Activated CD4-positive, alpha-beta memory T cell treated with anti-CD3 and anti-CD28 coated beads, Interleukin-2, amount 10 ng/mL, durations not matched to agents 7 days and 5 days (primary cell): ENCODE measurements around the gene RAB4A. TPM values are rescaled to one million over a fixed set of nuclear protein-coding genes. Genes with fewer than 3 reads are reported as not detected.

ENCODE experiments used
- CTCF ChIA-PET: fragments of 350-600 bp; sonication (Branson Sonifier 250); formaldehyde crosslinking; loops from one replicate; lab custom pipeline; 2021; ENCODE audit warnings: antibody characterized with exemption, inconsistent platforms; lab: Charles Lee
- POLR2A ChIA-PET: fragments of 350-600 bp; sonication (Branson Sonifier 250); formaldehyde crosslinking; loops from one replicate; lab custom pipeline; 2021; ENCODE audit warnings: antibody characterized with exemption; lab: Charles Lee
- DNase-seq: peaks from one replicate; pipeline ENCODE4 v3.0.0-alpha.2; 2020
- H3K27ac Mint-ChIP-seq: one replicate; pipeline ENCODE4 v1.8.0; 2021; ENCODE audit warnings: mild to moderate bottlenecking, mixed read lengths
- H3K27me3 Mint-ChIP-seq: one replicate; pipeline ENCODE4 v1.8.0; 2021; ENCODE audit warnings: mixed read lengths
- H3K36me3 Mint-ChIP-seq: one replicate; pipeline ENCODE4 v1.8.0; 2021; ENCODE audit warnings: low read depth, mixed read lengths
- H3K4me1 Mint-ChIP-seq: one replicate; pipeline ENCODE4 v1.8.0; 2021; ENCODE audit warnings: mixed read lengths
- H3K4me3 Mint-ChIP-seq: one replicate; pipeline ENCODE4 v1.8.0; 2021; ENCODE audit warnings: mild to moderate bottlenecking, mixed read lengths
- H3K9me3 Mint-ChIP-seq: one replicate; pipeline ENCODE4 v1.8.0; 2021; ENCODE audit warnings: mixed read lengths
- total RNA-seq, 2 experiments: library from RNA; stranded (reverse); gene quantifications; one replicate each; pipeline ENCODE4 v1.2.3, GENCODE V29; 2021

The RAB4A gene
- total RNA-seq, 2 experiments from 2014 or later: 30.9 to 38.0 TPM

DNA sequence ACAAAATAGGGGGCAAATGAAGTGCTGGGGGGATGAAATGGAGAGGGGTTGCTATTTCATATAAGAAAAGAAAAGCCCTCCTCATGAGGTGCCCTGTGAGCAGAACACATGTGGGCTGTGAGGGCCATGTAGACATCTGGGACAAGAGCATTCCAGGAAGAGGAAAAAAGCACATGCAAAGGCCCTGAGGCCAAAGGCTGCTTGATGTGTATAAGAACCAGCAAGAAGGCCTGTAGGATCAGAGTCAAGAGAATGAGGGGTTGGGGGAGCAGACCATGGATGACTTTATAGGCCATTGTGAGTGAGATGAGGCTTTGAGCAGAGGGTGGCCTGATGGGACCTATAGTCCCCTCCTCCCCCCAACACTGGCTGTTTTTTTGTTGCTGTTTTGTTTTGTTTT is 7.7 kb upstream of the RAB4A start:
- Mint-ChIP-seq H3K4me1 (peaks cover 17% of the 10 kb centered on the region), H3K27me3 (no peaks in the 10 kb centered on the region), H3K27ac (no peak overlapping the region), H3K36me3 (peaks cover 4% of the 10 kb centered on the region), H3K4me3 (no peak overlapping the region), H3K9me3 (peaks cover 3% of the 10 kb centered on the region)
- ChIA-PET POLR2A (no interaction called here), CTCF (interaction anchor here (1.6 kb wide), 1 partner anchor 7 kb away, joined by 3 read pairs; the partner anchor contains the start of gene RAB4A)
- no peak for DNase-seq

DNA sequence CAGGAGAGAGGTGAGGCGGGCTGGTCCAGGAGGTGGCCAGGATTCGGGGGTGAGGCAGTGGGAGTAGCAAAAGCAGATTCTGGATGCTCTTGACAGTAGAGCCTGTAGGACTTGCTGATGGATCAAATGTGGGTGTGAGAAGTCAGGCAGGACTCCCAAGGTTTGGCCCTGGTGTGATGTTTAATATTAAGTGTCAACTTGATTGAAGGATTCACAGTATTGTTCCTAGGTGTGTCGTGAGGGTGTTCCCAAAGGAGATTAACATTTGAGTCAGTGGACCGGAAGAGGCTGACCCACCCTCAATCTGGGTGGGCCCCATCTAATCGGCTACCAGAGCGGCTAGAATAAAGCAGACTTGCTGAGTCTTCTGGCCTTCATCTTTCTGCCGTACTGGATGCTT is 6.8 kb upstream of the RAB4A start:
- Mint-ChIP-seq H3K36me3 (peaks cover 4% of the 10 kb centered on the region), H3K27me3 (no peaks in the 10 kb centered on the region), H3K4me3 (no peak overlapping the region), H3K27ac (no peak overlapping the region), H3K9me3 (peaks cover 3% of the 10 kb centered on the region), H3K4me1 (peaks cover 9% of the 10 kb centered on the region)
- ChIA-PET POLR2A (no interaction called here), CTCF (interaction anchor here (1.8 kb wide), 1 partner anchor 249 kb away, joined by 3 read pairs; no protein-coding TSS in a partner anchor)
- no peak for DNase-seq

DNA sequence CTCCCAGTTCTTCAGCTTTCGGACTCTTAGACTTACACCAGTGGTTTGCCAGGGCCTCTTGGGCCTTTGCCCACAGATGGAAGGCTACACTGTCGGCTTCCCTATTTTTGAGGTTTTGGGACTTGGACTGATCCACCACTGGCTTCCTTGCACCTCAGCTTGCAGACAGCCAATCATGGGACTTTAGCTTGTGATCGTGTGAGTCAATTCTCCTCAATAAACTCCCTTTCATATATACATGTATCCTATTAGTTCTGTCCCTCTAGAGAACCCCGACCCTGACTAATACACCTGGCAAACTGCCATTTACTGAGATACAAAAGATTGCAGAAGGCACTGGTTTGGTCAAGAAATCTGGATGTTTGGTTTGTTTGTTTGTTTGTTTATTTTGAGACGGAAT is 6.4 kb upstream of the RAB4A start:
- no peaks in the 10 kb centered on the region for H3K27me3 Mint-ChIP-seq
- CTCF ChIA-PET: interaction anchor here (1.8 kb wide), 1 partner anchor 249 kb away, joined by 3 read pairs; no protein-coding TSS in a partner anchor
- no peak overlapping the region for H3K4me3 Mint-ChIP-seq
- DNase-seq: no peak
- POLR2A ChIA-PET: no interaction called here
- H3K27ac Mint-ChIP-seq: no peak overlapping the region
- H3K36me3 Mint-ChIP-seq: peaks cover 4% of the 10 kb centered on the region
- peaks cover 9% of the 10 kb centered on the region for H3K4me1 Mint-ChIP-seq
- peaks cover 3% of the 10 kb centered on the region for H3K9me3 Mint-ChIP-seq

DNA sequence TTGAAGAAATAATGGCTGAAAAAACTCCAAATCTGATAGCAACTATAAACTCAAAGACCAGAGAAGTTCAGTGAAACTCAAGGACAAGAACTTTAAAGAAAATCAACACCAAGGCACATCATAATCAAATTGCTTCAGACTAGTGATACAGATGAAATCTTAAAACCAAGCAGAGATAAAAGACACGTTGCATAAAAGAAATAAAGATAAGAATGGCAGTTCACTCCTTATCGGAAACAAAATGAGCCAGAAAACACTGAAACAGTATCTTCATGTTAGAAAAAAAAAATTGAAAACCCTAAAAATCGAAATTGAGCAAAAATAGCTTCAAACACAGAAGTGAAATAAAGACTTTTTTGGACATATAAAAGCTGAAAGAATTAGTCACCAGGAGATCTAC is 4.6 kb upstream of the RAB4A start:
- CTCF ChIA-PET: no interaction called here
- H3K9me3 Mint-ChIP-seq: peaks cover 3% of the 10 kb centered on the region
- no peak for DNase-seq
- POLR2A ChIA-PET: no interaction called here
- H3K36me3 Mint-ChIP-seq: peaks cover 4% of the 10 kb centered on the region
- no peak overlapping the region for H3K4me3 Mint-ChIP-seq
- no peak overlapping the region for H3K27ac Mint-ChIP-seq
- H3K27me3 Mint-ChIP-seq: no peaks in the 10 kb centered on the region
- H3K4me1 Mint-ChIP-seq: peaks cover 9% of the 10 kb centered on the region

DNA sequence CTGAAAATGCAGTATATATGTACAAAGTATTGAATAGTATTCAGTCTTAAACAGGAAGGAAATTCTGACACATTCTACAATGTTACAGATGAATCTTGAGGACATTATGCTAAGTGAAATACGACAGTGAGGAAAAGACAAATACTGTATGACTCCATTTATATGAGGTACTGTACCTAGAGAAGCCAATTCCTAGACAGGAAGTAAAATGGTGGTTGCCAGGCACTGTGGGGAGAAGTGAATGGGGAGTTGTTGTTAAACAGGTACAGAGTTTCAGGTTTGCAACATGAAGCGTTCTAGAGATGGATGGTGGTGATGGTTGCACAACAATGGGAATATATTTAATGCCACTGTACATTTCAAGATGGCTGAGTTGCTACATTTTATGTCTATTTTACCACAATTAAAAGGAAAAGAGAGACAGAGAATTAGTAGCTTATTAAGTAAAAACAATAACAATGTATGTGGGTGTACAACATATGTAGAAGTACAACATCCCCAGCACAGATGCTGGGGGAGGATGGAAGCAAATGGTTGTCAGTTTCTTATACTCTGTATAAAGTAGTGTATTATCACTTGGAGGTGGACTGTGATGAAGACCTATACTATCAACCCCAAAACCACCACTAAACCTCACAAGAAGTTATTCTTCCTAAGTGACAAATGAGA is 3.9 kb upstream of the RAB4A start:
- no peak overlapping the region for H3K4me3 Mint-ChIP-seq
- no peak for DNase-seq
- peaks cover 15% of the 10 kb centered on the region for H3K4me1 Mint-ChIP-seq
- ChIA-PET CTCF (no interaction called here), POLR2A (no interaction called here)
- H3K9me3 Mint-ChIP-seq: peaks cover 3% of the 10 kb centered on the region
- H3K27ac Mint-ChIP-seq: no peak overlapping the region
- peaks cover 9% of the 10 kb centered on the region for H3K36me3 Mint-ChIP-seq
- H3K27me3 Mint-ChIP-seq: no peaks in the 10 kb centered on the region

DNA sequence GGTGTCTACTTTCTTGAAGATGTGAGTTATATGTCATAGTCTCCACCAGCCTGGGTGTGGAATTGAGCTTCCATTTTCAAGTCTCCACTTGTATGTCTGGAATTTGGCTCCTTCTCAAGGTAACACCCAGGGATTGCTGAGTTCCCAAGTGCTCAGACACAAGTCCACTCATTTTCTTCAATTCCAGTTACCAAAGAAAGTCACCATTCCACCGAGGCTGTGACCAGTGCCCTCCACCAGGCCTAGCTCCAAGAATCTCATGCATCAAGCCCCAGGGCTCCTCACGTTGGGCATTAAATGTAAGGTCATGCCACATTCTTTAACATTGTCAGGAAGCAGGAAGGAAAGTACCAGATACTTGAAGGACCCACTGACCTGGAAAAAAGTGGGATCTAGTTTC is 2.4 kb upstream of the RAB4A start:
- Mint-ChIP-seq H3K4me1 (peaks cover 28% of the 10 kb centered on the region), H3K27me3 (no peaks in the 10 kb centered on the region), H3K27ac (no peak overlapping the region), H3K36me3 (peaks cover 16% of the 10 kb centered on the region), H3K9me3 (peaks cover 3% of the 10 kb centered on the region), H3K4me3 (no peak overlapping the region)
- no peak for DNase-seq
- POLR2A ChIA-PET: no interaction called here
- CTCF ChIA-PET: interaction anchor here (1.0 kb wide), 1 partner anchor 10 kb away, joined by 5 read pairs; no protein-coding TSS in a partner anchor

DNA sequence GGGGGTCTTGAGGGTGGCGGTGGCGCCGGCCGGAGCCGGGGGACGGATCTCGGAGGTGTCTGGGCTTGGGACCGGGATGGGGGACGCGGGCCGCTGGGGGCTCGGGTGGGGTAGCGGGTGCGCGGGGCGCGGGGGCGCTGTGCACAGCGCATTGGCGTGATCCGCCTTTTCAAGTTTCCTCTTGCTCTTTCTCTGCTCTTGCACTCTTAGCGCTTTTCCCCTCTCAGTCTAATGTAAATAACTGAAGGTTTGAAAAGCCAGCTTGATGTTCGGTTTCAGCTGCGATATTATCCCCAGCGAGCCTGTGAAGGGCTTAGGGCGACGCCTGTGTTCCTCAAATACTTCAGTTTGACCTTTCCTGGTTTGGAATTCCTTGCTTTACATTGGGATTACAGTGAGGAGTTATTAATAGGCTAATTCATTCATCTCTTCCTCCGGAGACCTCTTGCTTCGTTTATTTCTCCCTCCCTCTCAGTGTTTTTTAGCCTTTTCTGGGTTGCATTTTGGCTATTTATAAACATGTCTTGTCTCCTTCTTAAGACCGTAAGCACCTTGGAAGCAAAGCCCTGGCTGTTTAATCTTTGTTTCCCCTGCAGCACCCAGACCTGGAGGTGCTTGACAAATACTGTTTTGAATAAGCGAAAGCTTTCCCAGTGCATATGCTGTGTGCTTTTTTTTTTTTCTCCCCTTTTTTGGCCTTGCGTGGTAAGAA is 693 bp downstream of the RAB4A start:
- peak; percentile 43 for DNase-seq
- ChIA-PET POLR2A (interaction anchor here (1.0 to 1.3 kb wide), 8 partner anchors 15 to 237 kb away, joined by 3 to 12 read pairs (median 4); partner anchors contain the start of genes CCSAP and NUP133), CTCF (interaction anchor here (1.0 to 3.2 kb wide), 7 partner anchors 9 to 210 kb away, joined by 3 to 14 read pairs (median 4); partner anchors contain the start of gene CCSAP)
- peaks cover 23% of the 10 kb centered on the region for H3K36me3 Mint-ChIP-seq
- peak overlapping the region; percentile 89 for H3K4me3 Mint-ChIP-seq
- H3K27me3 Mint-ChIP-seq: no peaks in the 10 kb centered on the region
- peak overlapping the region; percentile 68 for H3K27ac Mint-ChIP-seq
- peaks cover 35% of the 10 kb centered on the region for H3K4me1 Mint-ChIP-seq
- peaks cover 3% of the 10 kb centered on the region for H3K9me3 Mint-ChIP-seq

DNA sequence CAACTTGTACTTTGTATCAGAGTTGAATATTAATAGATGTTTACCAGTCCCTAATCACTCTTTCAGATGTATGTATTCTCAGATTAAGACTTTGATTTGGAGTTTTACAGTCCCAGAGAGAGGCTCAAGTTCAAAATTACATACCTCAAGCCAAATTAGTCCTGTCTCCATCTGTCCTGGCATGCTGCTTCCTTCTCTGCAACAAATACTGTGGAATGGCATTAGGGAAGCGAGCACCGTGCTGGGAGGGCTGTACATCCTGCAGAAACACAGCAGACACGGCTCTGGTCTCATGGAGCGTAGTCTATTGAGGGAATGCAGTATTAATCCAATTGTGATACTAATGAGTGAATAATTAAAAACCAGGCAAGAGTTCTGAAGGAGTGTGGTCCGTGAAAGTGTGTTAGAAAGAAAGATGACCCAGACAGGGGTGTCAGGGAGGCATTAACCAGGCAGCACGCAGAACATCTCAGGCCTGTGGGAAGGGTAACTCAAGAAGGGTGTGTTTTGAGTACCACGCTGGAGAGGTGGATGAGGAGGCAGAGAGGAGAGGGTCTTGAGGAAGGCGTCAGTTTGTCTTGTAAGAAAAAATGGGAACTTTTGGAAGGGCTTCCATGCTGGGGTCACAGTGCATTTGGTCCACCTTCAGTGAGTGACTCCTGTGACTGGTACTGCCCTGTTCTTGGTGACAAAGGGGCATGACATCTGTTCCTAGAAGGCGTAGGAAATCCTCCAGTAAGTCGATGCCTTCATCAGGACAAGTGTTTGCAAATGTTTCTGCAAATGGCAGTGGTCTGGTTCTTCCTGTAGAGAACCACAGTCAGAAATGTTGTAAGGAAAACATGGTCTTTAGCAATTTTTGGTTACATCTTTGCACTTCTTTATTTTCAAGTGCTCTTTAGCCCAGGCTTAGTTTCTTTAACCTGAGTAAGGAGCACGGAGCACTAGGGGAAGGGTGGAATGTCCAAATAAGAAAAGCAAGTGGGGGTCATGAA is 1.6 kb downstream of the RAB4A start:
- H3K4me3 Mint-ChIP-seq: peak overlapping the region; percentile 89
- no peak for DNase-seq
- no peaks in the 10 kb centered on the region for H3K27me3 Mint-ChIP-seq
- ChIA-PET CTCF (interaction anchor here (1.0 to 3.2 kb wide), 4 partner anchors 14 to 68 kb away, joined by 3 to 14 read pairs (median 6); no protein-coding TSS in a partner anchor), POLR2A (interaction anchor here (1.0 to 1.3 kb wide), 9 partner anchors 16 to 236 kb away, joined by 3 to 12 read pairs (median 4); partner anchors contain the start of genes CCSAP and NUP133)
- H3K36me3 Mint-ChIP-seq: peaks cover 20% of the 10 kb centered on the region
- H3K27ac Mint-ChIP-seq: peak overlapping the region; percentile 68
- peaks cover 32% of the 10 kb centered on the region for H3K4me1 Mint-ChIP-seq
- no peaks in the 10 kb centered on the region for H3K9me3 Mint-ChIP-seq

DNA sequence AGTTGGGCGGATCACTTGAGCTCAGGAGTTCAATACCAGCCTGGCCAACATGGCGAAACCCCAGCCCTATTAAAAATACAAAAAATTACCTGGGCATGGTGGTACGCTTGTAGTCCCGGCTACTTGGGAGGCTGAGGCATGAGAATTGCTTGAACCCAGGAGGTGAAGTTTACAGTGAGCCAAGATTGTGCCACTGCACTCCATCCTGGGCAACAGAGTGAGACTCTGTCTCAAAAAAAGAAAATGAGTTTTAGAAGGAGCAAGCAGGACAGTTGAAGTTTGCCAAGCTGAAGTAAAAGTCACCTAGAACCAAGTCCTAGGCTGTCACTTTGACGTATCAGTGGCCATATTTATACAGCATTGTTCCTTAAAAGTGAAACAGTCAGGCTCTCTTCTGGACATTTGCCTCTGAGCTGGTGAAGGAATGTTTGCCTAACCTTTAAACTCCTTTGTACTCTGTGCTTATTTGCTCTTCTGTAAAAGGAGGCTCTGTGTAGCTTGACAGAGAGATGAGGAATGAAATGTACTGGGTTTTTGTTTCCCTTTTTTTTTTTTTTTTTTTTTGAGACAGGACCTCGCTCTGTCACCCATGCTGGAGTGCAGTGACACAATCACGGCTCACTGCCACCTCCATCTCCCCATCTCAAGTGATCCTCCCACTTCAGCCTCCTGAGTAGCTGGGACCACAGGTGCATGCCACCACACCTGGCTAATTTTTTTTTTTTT is 2.8 kb downstream of the RAB4A start:
- ChIA-PET CTCF (interaction anchor here (0.9 kb wide), 1 partner anchor 69 kb away, joined by 3 read pairs; the partner anchor contains the start of gene CCSAP), POLR2A (interaction anchor here (1.0 to 1.3 kb wide), 2 partner anchors 21 to 65 kb away, joined by 3 read pairs; no protein-coding TSS in a partner anchor)
- H3K4me3 Mint-ChIP-seq: no peak overlapping the region
- peaks cover 20% of the 10 kb centered on the region for H3K36me3 Mint-ChIP-seq
- H3K27ac Mint-ChIP-seq: no peak overlapping the region
- DNase-seq: no peak
- peaks cover 32% of the 10 kb centered on the region for H3K4me1 Mint-ChIP-seq
- no peaks in the 10 kb centered on the region for H3K27me3 Mint-ChIP-seq
- H3K9me3 Mint-ChIP-seq: no peaks in the 10 kb centered on the region

DNA sequence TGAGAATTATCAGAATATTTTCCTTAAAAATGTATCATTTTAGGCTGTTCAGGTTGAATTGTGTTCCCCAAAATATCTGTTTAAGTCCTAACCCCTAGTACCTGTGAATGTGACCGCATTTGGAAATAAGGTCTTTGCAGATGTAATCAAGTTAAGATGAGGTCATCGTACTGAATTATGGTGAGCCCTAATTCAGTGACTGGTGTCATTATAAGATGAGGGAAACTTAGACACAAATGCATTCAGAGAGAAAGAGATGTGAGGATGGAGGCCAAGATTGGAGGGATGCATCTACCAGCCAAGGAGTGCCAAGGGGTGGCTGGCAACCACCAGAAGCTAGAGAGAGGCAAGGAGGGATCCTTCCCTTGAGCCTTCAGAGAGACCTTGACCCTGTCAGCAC is 4.1 kb downstream of the RAB4A start:
- H3K36me3 Mint-ChIP-seq: peaks cover 20% of the 10 kb centered on the region
- H3K4me1 Mint-ChIP-seq: peaks cover 33% of the 10 kb centered on the region
- H3K9me3 Mint-ChIP-seq: no peaks in the 10 kb centered on the region
- H3K4me3 Mint-ChIP-seq: no peak overlapping the region
- H3K27ac Mint-ChIP-seq: no peak overlapping the region
- ChIA-PET POLR2A (no interaction called here), CTCF (no interaction called here)
- H3K27me3 Mint-ChIP-seq: no peaks in the 10 kb centered on the region
- DNase-seq: no peak

DNA sequence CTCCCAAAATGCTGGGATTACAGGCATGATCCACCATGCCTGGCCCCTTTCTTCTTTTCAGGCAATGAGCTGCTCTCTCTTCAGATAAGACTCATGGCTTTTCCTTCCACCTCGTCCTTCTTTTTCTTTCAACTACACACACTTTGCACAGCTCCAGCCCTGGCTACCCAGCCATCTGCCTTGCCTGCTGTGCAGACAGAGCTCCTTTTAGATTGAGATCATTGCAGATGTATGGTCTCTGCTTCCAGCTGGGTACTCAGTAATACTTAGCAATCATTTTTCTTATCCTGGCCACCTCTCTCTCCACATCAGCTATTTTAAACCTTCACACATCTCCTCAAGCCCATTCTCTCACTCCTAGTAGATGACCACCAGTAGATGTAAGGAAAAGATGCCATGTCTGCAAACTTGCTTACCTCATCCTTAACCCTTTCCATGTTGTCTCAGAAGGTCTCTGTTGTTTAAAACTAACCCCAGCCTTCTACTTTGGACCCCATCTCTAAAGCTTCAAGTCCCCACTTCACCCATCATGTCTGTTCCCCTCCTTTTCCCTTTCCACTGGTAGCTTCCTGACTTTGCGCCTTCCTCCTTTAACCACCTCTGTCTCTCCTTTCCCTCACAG is 7.3 kb downstream of the RAB4A start:
- ChIA-PET CTCF (interaction anchor here (0.6 kb wide), 1 partner anchor 202 kb away, joined by 4 read pairs; no protein-coding TSS in a partner anchor), POLR2A (interaction anchor here (0.6 kb wide), 1 partner anchor 1112 kb away, joined by 3 read pairs; no protein-coding TSS in a partner anchor)
- no peak for DNase-seq
- Mint-ChIP-seq H3K9me3 (no peaks in the 10 kb centered on the region), H3K27me3 (no peaks in the 10 kb centered on the region), H3K27ac (no peak overlapping the region), H3K36me3 (peaks cover 21% of the 10 kb centered on the region), H3K4me3 (no peak overlapping the region), H3K4me1 (peaks cover 38% of the 10 kb centered on the region)
